GM12878 (cell line): ENCODE measurements around the gene ASRGL1. TPM values are rescaled to one million over a fixed set of nuclear protein-coding genes. Genes with fewer than 3 reads are reported as not detected.

ENCODE experiments used
- ATAC-seq: fragments of 200-7000 bp; cut with Tn5 transposase; 3 replicates; pipeline ENCODE4 v1.9.1; 2020; ENCODE audit warnings: mild to moderate bottlenecking, moderate library complexity
- BruUV-seq: library from RNA; stranded (reverse); fragments of 400-500 nt; replicated peaks from 2 replicates; lab custom pipeline; 2021; lab: Mats Ljungman, UMichigan
- CTCF ChIA-PET: fragments of 300-600 bp; sonication (Branson Sonifier 250); formaldehyde crosslinking; extraction: SDS; loops from one replicate; lab custom pipeline; 2021; ENCODE audit warnings: inconsistent platforms; lab: Yijun Ruan, JAX
- POLR2A ChIA-PET: fragments of 350-600 bp; formaldehyde crosslinking; extraction: SDS; loops from one replicate; lab custom pipeline; 2021; ENCODE audit warnings: inconsistent platforms; lab: Charles Lee
- RAD21 ChIA-PET: fragments of 300-600 bp; sonication (Branson Sonifier 250); formaldehyde crosslinking; loops from one replicate; lab custom pipeline; 2023; ENCODE audit warnings: antibody characterized with exemption; ENCODE audit not compliant: unreplicated experiment; lab: Charles Lee
- SMC1A ChIA-PET: fragments of 300-600 bp; sonication (Branson Sonifier 250); formaldehyde crosslinking; loops from one replicate; lab custom pipeline; 2023; ENCODE audit not compliant: unreplicated experiment, uncharacterized antibody; lab: Charles Lee
- DNase-seq: peaks from one replicate; pipeline ENCODE4 v3.0.0-alpha.2; 2011; ENCODE audit warnings: low read depth, low spot score
- FAIRE-seq: peaks from 3 replicates; lab custom pipeline; 2011; peaks lifted over from hg19 to GRCh38; lab: Jason Lieb, UNC
- H2AFZ ChIP-seq: 2 replicates; pipeline ENCODE4 v1.6.0; 2011; ENCODE audit warnings: low read depth, low read length, control low read depth; ENCODE audit not compliant: control insufficient read depth
- H3K27ac ChIP-seq: 2 replicates; pipeline ENCODE4 v1.5.1; 2011; ENCODE audit warnings: control low read depth; ENCODE audit not compliant: control insufficient read depth, insufficient read depth
- H3K27me3 ChIP-seq, 2 experiments: replicated peaks in 1 of 2; 2 replicates each; pipeline versions ENCODE4 v1.6.0 to v1.6.1; 2011; ENCODE audit warnings: low read length in 1 of 2; ENCODE audit not compliant: control insufficient read depth in 2 of 2, insufficient read depth in 2 of 2
- H3K36me3 ChIP-seq, 2 experiments: 2 replicates each; pipeline ENCODE4 v1.5.1; 2011; ENCODE audit warnings: low read length in 1 of 2; ENCODE audit not compliant: control insufficient read depth in 2 of 2, insufficient read depth in 2 of 2
- H3K4me1 ChIP-seq: 2 replicates; pipeline ENCODE4 v1.6.1; 2011; ENCODE audit warnings: mild to moderate bottlenecking, low read length, moderate library complexity, mixed read lengths; ENCODE audit not compliant: control insufficient read depth, insufficient read depth
- H3K4me2 ChIP-seq: 2 replicates; pipeline ENCODE4 v1.6.0; 2011; ENCODE audit warnings: control low read depth; ENCODE audit not compliant: control insufficient read depth, insufficient read depth
- H3K4me3 ChIP-seq: fragments of 200-600 bp; sonication (generic); 2 replicates; pipeline ENCODE4 v1.5.1; 2016
- H3K79me2 ChIP-seq: 2 replicates; pipeline ENCODE4 v1.6.0; 2011; ENCODE audit warnings: low read length; ENCODE audit not compliant: control insufficient read depth, insufficient read depth
- H3K9ac ChIP-seq: 2 replicates; pipeline ENCODE4 v1.8.0; 2011; ENCODE audit warnings: low read length, control low read depth, mixed read lengths; ENCODE audit not compliant: control insufficient read depth, insufficient read depth
- H3K9me3 ChIP-seq: replicated peaks from 3 replicates; pipeline ENCODE4 v1.5.1; 2011; ENCODE audit warnings: mild to moderate bottlenecking, low read length; ENCODE audit not compliant: control insufficient read depth, insufficient read depth
- H4K20me1 ChIP-seq: 2 replicates; pipeline ENCODE4 v1.6.0; 2011; ENCODE audit not compliant: control insufficient read depth, insufficient read depth
- CBFB ChIP-seq: IDR thresholded peaks from 2 replicates; pipeline ENCODE4 v1.6.1; 2016; ENCODE audit warnings: antibody characterized with exemption, low read depth
- CBX3 ChIP-seq: fragments of 200-600 bp; sonication (generic); IDR thresholded peaks from 2 replicates; pipeline ENCODE4 v1.6.1; 2016; ENCODE audit warnings: low read depth, borderline replicate concordance
- HDGF ChIP-seq: fragments of 450-650 bp; IDR thresholded peaks from 2 replicates; pipeline ENCODE4 v1.6.1; 2016; ENCODE audit warnings: antibody characterized with exemption
- JUNB ChIP-seq: IDR thresholded peaks from 2 replicates; pipeline ENCODE4 v1.6.1; 2016; ENCODE audit warnings: antibody characterized with exemption, mild to moderate bottlenecking
- JUND ChIP-seq: IDR thresholded peaks from 2 replicates; pipeline ENCODE4 v1.6.1; 2012; ENCODE audit warnings: low read depth, mild to moderate bottlenecking, low read length, improper control_type of control experiment, moderate library complexity
- NFYB ChIP-seq: IDR thresholded peaks from 2 replicates; pipeline ENCODE4 v1.6.1; 2011; ENCODE audit warnings: low read depth, mild to moderate bottlenecking, low read length, improper control_type of control experiment, moderate library complexity; ENCODE audit not compliant: insufficient read depth
- POU2F2 ChIP-seq: IDR thresholded peaks from 3 replicates; pipeline ENCODE4 v1.6.1; 2011; ENCODE audit warnings: low read depth, mild to moderate bottlenecking, low read length, borderline replicate concordance
- RUNX3 ChIP-seq: IDR thresholded peaks from 2 replicates; pipeline ENCODE4 v1.6.1; 2012; ENCODE audit warnings: low read length, inconsistent platforms
- SMC3 ChIP-seq: IDR thresholded peaks from 2 replicates; pipeline ENCODE4 v1.6.1; 2011; ENCODE audit warnings: low read length, improper control_type of control experiment, borderline replicate concordance
- STAT3 ChIP-seq: IDR thresholded peaks from 2 replicates; pipeline ENCODE4 v1.6.1; 2011; ENCODE audit warnings: low read depth, low read length, improper control_type of control experiment
- YBX1 ChIP-seq: fragments of 450-650 bp; IDR thresholded peaks from 2 replicates; pipeline ENCODE4 v1.6.1; 2016; ENCODE audit warnings: antibody characterized with exemption
- ZNF207 ChIP-seq: fragments of 450-650 bp; IDR thresholded peaks from 2 replicates; pipeline ENCODE4 v1.6.1; 2014; ENCODE audit warnings: antibody characterized with exemption, mild to moderate bottlenecking, borderline replicate concordance
- ZSCAN29 ChIP-seq: fragments of 450-650 bp; IDR thresholded peaks from 2 replicates; pipeline ENCODE4 v1.6.1; 2017; ENCODE audit warnings: mild to moderate bottlenecking, moderate library complexity
- WGBS: methylation state at CpG from one replicate; pipeline ENCODE4 v1.1.6; 2016; ENCODE audit warnings: low lambda C conversion rate; ENCODE audit not compliant: insufficient replicate concordance, insufficient coverage; ENCODE audit errors: missing lambda C conversion rate; 5-methylcytosine and 5-hydroxymethylcytosine counted together
- in situ Hi-C: fragments of 300-500 bp; cut with MboI; formaldehyde crosslinking; loops from 9 replicates; pipeline ENCODE4 v1.14.3; 2018; ENCODE audit warnings: mixed read lengths
- intact Hi-C: fragments of 100-400 bp; cut with micrococcal nuclease; formaldehyde crosslinking; loops from one replicate; pipeline ENCODE4 v1.14.2; 2022; ENCODE audit not compliant: unreplicated experiment
- polyA plus RNA-seq, 11 experiments: library from polyadenylated mRNA; depleted of rRNA in 4 of 11; unstranded in 6 of 11; stranded (reverse) in 5 of 11; fragments of >200 nt; fragmentation: Nextera tagmentation in 4 of 11; fragmentation: Illumina TruSeq in 1 of 11; extraction: Ambion mirVana in 4 of 11; extraction: Trizol in 1 of 11; gene quantifications; 1 replicate in 1 of 11; 2 replicates in 10 of 11; pipeline versions ENCODE4 v1.2.1 to v1.2.3, GENCODE V29; 2011 to 2016; ENCODE audit warnings: inconsistent platforms in 2 of 11, missing spikeins in 2 of 11, low read depth in 1 of 11
- total RNA-seq, 4 experiments: library from RNA; depleted of rRNA in 3 of 4; stranded (reverse); fragments of >200 nt in 3 of 4; fragmentation: Illumina TruSeq in 1 of 4; extraction: Trizol in 1 of 4; gene quantifications; 2 replicates each; pipeline versions ENCODE4 v1.2.1 to v1.2.3, GENCODE V29; 2013 to 2021
- TF ChIP-seq, protein P1 (sequence below), 3 experiments: IDR thresholded peaks in 2 of 3; conservative IDR thresholded peaks in 1 of 3; 2 replicates each; pipeline ENCODE4 v1.5.1; 2011; ENCODE audit warnings: low read depth in 3 of 3, low read length in 3 of 3, mild to moderate bottlenecking in 3 of 3, control low read depth in 2 of 3, moderate library complexity in 2 of 3, inconsistent platforms in 1 of 3, mixed read lengths in 1 of 3; ENCODE audit not compliant: control insufficient read depth in 2 of 3, insufficient read depth in 1 of 3; ENCODE audit errors: extremely low read depth in 1 of 3
- TF ChIP-seq, protein P2 (sequence below): fragments of 450-650 bp; IDR thresholded peaks from 2 replicates; pipeline ENCODE4 v1.6.1; 2016; ENCODE audit warnings: mild to moderate bottlenecking
- TF ChIP-seq, protein P3 (sequence below): IDR thresholded peaks from 2 replicates; pipeline ENCODE4 v1.6.1; 2012; ENCODE audit warnings: low read depth, low read length, improper control_type of control experiment
- TF ChIP-seq, protein P4 (sequence below): fragments of 450-650 bp; IDR thresholded peaks from 2 replicates; pipeline ENCODE4 v1.6.1; 2017; ENCODE audit warnings: mild to moderate bottlenecking, low read depth, inconsistent platforms; ENCODE audit not compliant: poor library complexity, severe bottlenecking
- TF ChIP-seq, protein P5 (sequence below): fragments of 450-650 bp; IDR thresholded peaks from 2 replicates; pipeline ENCODE4 v1.6.1; 2017; ENCODE audit warnings: mild to moderate bottlenecking

The ASRGL1 gene
- total and polyA plus RNA-seq, 10 of the 15 experiments (the other 5 are each of a cell fraction or from before 2014, with no cell fraction given): 0.97 to 24.5 (median 4.8) TPM

DNA sequence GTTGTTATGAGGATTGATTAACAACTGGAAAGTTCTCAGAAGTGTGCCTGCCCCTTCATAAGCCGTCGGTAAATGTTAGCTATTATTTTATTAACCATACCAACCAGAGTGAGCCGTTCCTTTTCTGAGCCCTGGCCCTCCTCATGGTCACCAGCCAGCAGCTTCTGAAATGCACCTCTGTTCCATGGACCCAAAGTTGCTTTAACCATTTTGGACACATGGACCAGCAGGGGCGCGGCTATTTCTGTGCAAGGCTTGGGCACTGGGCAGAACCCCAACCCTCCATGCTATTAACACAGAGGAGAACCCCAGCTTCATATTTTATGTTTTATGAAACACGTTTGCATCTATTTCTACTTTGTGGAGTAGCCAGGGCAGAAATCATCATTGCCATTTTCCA is 63.0 kb downstream of the ASRGL1 start:
- Histone ChIP-seq H3K79me2 (no peaks in the 10 kb centered on the region), H4K20me1 (no peaks in the 10 kb centered on the region), H3K9me3 (no peaks in the 10 kb centered on the region), H3K4me2 (no peak overlapping the region)
- POLR2A ChIA-PET: no interaction called here
- TF ChIP-seq RUNX3: no peak
- no peak for TF ChIP-seq ZNF207
- TF ChIP-seq HDGF: no peak
- TF ChIP-seq, protein P1, sequence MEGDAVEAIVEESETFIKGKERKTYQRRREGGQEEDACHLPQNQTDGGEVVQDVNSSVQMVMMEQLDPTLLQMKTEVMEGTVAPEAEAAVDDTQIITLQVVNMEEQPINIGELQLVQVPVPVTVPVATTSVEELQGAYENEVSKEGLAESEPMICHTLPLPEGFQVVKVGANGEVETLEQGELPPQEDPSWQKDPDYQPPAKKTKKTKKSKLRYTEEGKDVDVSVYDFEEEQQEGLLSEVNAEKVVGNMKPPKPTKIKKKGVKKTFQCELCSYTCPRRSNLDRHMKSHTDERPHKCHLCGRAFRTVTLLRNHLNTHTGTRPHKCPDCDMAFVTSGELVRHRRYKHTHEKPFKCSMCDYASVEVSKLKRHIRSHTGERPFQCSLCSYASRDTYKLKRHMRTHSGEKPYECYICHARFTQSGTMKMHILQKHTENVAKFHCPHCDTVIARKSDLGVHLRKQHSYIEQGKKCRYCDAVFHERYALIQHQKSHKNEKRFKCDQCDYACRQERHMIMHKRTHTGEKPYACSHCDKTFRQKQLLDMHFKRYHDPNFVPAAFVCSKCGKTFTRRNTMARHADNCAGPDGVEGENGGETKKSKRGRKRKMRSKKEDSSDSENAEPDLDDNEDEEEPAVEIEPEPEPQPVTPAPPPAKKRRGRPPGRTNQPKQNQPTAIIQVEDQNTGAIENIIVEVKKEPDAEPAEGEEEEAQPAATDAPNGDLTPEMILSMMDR (IDR thresholded peaks at IDR 0.05 in 2 of 3, conservative IDR thresholded peaks at IDR 0.05 in 1 of 3; ENCODE audit: control insufficient read depth in 2 of 3, extremely low read depth in 1 of 3, insufficient read depth in 1 of 3, low read depth in 3 of 3, low read length in 3 of 3): no peak
- no peak for TF ChIP-seq CBX3
- TF ChIP-seq, protein P2, sequence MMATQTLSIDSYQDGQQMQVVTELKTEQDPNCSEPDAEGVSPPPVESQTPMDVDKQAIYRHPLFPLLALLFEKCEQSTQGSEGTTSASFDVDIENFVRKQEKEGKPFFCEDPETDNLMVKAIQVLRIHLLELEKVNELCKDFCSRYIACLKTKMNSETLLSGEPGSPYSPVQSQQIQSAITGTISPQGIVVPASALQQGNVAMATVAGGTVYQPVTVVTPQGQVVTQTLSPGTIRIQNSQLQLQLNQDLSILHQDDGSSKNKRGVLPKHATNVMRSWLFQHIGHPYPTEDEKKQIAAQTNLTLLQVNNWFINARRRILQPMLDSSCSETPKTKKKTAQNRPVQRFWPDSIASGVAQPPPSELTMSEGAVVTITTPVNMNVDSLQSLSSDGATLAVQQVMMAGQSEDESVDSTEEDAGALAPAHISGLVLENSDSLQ: no peak
- TF ChIP-seq SMC3: no peak
- no peak for TF ChIP-seq NFYB
- TF ChIP-seq CBFB: no peak
- no peak for TF ChIP-seq STAT3
- TF ChIP-seq, protein P3, sequence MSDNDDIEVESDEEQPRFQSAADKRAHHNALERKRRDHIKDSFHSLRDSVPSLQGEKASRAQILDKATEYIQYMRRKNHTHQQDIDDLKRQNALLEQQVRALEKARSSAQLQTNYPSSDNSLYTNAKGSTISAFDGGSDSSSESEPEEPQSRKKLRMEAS: no peak
- no peak for TF ChIP-seq ZSCAN29
- TF ChIP-seq, protein P4, sequence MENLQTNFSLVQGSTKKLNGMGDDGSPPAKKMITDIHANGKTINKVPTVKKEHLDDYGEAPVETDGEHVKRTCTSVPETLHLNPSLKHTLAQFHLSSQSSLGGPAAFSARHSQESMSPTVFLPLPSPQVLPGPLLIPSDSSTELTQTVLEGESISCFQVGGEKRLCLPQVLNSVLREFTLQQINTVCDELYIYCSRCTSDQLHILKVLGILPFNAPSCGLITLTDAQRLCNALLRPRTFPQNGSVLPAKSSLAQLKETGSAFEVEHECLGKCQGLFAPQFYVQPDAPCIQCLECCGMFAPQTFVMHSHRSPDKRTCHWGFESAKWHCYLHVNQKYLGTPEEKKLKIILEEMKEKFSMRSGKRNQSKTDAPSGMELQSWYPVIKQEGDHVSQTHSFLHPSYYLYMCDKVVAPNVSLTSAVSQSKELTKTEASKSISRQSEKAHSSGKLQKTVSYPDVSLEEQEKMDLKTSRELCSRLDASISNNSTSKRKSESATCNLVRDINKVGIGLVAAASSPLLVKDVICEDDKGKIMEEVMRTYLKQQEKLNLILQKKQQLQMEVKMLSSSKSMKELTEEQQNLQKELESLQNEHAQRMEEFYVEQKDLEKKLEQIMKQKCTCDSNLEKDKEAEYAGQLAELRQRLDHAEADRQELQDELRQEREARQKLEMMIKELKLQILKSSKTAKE: no peak
- no peak for TF ChIP-seq JUNB
- TF ChIP-seq POU2F2: no peak
- no peak for TF ChIP-seq YBX1
- TF ChIP-seq JUND: no peak
- TF ChIP-seq, protein P5, sequence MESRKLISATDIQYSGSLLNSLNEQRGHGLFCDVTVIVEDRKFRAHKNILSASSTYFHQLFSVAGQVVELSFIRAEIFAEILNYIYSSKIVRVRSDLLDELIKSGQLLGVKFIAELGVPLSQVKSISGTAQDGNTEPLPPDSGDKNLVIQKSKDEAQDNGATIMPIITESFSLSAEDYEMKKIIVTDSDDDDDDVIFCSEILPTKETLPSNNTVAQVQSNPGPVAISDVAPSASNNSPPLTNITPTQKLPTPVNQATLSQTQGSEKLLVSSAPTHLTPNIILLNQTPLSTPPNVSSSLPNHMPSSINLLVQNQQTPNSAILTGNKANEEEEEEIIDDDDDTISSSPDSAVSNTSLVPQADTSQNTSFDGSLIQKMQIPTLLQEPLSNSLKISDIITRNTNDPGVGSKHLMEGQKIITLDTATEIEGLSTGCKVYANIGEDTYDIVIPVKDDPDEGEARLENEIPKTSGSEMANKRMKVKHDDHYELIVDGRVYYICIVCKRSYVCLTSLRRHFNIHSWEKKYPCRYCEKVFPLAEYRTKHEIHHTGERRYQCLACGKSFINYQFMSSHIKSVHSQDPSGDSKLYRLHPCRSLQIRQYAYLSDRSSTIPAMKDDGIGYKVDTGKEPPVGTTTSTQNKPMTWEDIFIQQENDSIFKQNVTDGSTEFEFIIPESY: no peak
- TF ChIP-seq, all 136 proteins: peak for 0
- intact Hi-C loops: no loop called here
- 62% methylated on average over 6 of the region's 6 CpGs for WGBS
- ChIA-PET CTCF (interaction anchor here (0.7 to 2.2 kb wide), 2 partner anchors 24 to 160 kb away, joined by 3 to 6 read pairs; no protein-coding TSS in a partner anchor), SMC1A (interaction anchor here (0.6 kb wide), 1 partner anchor 367 kb away, joined by 3 read pairs; no protein-coding TSS in a partner anchor), RAD21 (interaction anchor here (1.0 kb wide), 1 partner anchor 327 kb away, joined by 3 read pairs; no protein-coding TSS in a partner anchor)
- H3K4me1 ChIP-seq: no peaks in the 10 kb centered on the region
- H3K4me3 ChIP-seq: no peak overlapping the region
- DNase-seq (no peak), FAIRE-seq (no peak), ATAC-seq (no peak)
- no peak overlapping the region for H3K27ac ChIP-seq
- H2AFZ ChIP-seq: no peak overlapping the region
- no peaks in the 10 kb centered on the region for H3K36me3 ChIP-seq
- no peaks in the 10 kb centered on the region for H3K27me3 ChIP-seq
- no peak overlapping the region for H3K9ac ChIP-seq
- BruUV-seq: no TSS peak
- in situ Hi-C loops: no loop called here
